Measurements from ENCODE around the gene DGKA.
"Not testable (repeated sequence)": the region's sequence is repeated elsewhere in the genome, so short reads cannot be mapped to it uniquely, and the experiment has no call there.

DGKA gene

GRCh38 chr12:55930771-55931316 is at the start of gene DGKA:
Gene DGKA (plus strand): TSS chr12:55931162. CDS start chr12:55936504, 5,342 bp downstream.
- DNase-seq (ENCODE audit: low spot score) = peak; percentile 65

GRCh38 chr12:55885113-55885512 is 45.8 kb upstream of the DGKA start:
- no peak for DNase-seq (ENCODE audit: low spot score)

GRCh38 chr12:55891310-55891709 is 39.7 kb upstream of the DGKA start:
- DNase-seq (ENCODE audit: low spot score) = no peak

GRCh38 chr12:55893723-55894122 is 37.2 kb upstream of the DGKA start:
- no peak for DNase-seq (ENCODE audit: low spot score)

GRCh38 chr12:55899082-55899481 is 31.9 kb upstream of the DGKA start:
- no peak for DNase-seq (ENCODE audit: low spot score)

GRCh38 chr12:55901881-55902490 is 29.0 kb upstream of the DGKA start:
- no peak for DNase-seq (ENCODE audit: low spot score)

- no peak for DNase-seq (ENCODE audit: low spot score)
These were observed 24.9 kb upstream of the DGKA start for GRCh38 chr12:55906056-55906455.

GRCh38 chr12:55908726-55909512 is 22.0 kb upstream of the DGKA start:
- DNase-seq (ENCODE audit: low spot score) = no peak

- DNase-seq (ENCODE audit: low spot score) = no peak
These were observed 21.5 kb upstream of the DGKA start for GRCh38 chr12:55909513-55909884.

GRCh38 chr12:55912908-55913307 is 18.1 kb upstream of the DGKA start:
- DNase-seq (ENCODE audit: low spot score) = no peak

- no peak for DNase-seq (ENCODE audit: low spot score)
These were observed 15.5 kb upstream of the DGKA start for GRCh38 chr12:55915482-55915859.

GRCh38 chr12:55919032-55919431 is 11.9 kb upstream of the DGKA start:
- DNase-seq (ENCODE audit: low spot score) = peak; percentile 85

GRCh38 chr12:55922126-55922525 is 8.8 kb upstream of the DGKA start:
- DNase-seq (ENCODE audit: low spot score) = no peak

- DNase-seq (ENCODE audit: low spot score) = not testable (repeated sequence)
These were observed 7.3 kb upstream of the DGKA start for GRCh38 chr12:55923648-55924047.

GRCh38 chr12:55925371-55925770 is 5.6 kb upstream of the DGKA start:
- no peak for DNase-seq (ENCODE audit: low spot score)

- DNase-seq (ENCODE audit: low spot score) = no peak
These were observed 4.9 kb upstream of the DGKA start for GRCh38 chr12:55925870-55926737.

- DNase-seq (ENCODE audit: low spot score) = peak; percentile 93
These were observed 4.0 kb upstream of the DGKA start for GRCh38 chr12:55926738-55927587.

- DNase-seq (ENCODE audit: low spot score) = peak; percentile 81
These were observed 3.1 kb upstream of the DGKA start, which contains the start of gene PYM1 for GRCh38 chr12:55927588-55928502. Gene PYM1 (minus strand): TSS chr12:55927894. CDS start chr12:55927761, 133 bp downstream.

GRCh38 chr12:55929306-55929791 is 1.6 kb upstream of the DGKA start:
- no peak for DNase-seq (ENCODE audit: low spot score)

- DNase-seq (ENCODE audit: low spot score) = peak; percentile 12
These were observed 386 bp downstream of the DGKA start for GRCh38 chr12:55931317-55931779.

All from kidney tubule cell (primary cell).